Measurements from ENCODE around the gene TXLNA. TPM values are rescaled to one million over a fixed set of nuclear protein-coding genes. Genes with fewer than 3 reads are reported as not detected.

Gene TXLNA
- total RNA-seq, 1 donor from 2014 or later: 45.1 TPM

GRCh38 chr1:32220746-32221580 is 41.5 kb downstream of the TXLNA start:
- Histone ChIP-seq H3K4me1 (peaks cover 37% of the 10 kb centered on the region), H3K36me3 (peaks cover 45% of the 10 kb centered on the region), H3K27ac (peak overlapping the region; percentile 94), H3K27me3 (ENCODE audit: low read depth) (no peaks in the 10 kb centered on the region), H3K9me3 (no peaks in the 10 kb centered on the region), H3K4me3 (peak overlapping the region; percentile 92)
- no peak for DNase-seq
- no peak for TF ChIP-seq CTCF (IDR thresholded peaks at IDR 0.05)
- ATAC-seq: no peak
- intact Hi-C loops (cut with DNase I): no loop called here

GRCh38 chr1:32221581-32221979 is 42.1 kb downstream of the TXLNA start:
- peaks cover 45% of the 10 kb centered on the region for H3K36me3 ChIP-seq
- peak overlapping the region; percentile 92 for H3K4me3 ChIP-seq
- no peaks in the 10 kb centered on the region for H3K9me3 ChIP-seq
- H3K27ac ChIP-seq: peak overlapping the region; percentile 94
- ATAC-seq (no peak), DNase-seq (no peak)
- intact Hi-C loops (cut with DNase I): no loop called here
- peaks cover 32% of the 10 kb centered on the region for H3K4me1 ChIP-seq
- no peaks in the 10 kb centered on the region for H3K27me3 ChIP-seq (ENCODE audit: low read depth)
- TF ChIP-seq CTCF (IDR thresholded peaks at IDR 0.05): no peak

GRCh38 chr1:32221980-32222755 is 42.7 kb downstream of the TXLNA start, which contains the start of the genes EIF3I and TMEM234:
Gene EIF3I (plus strand): TSS chr1:32222407. CDS start chr1:32222442, 35 bp downstream.
Gene TMEM234 (minus strand): TSS chr1:32222353. CDS start chr1:32222322, 31 bp downstream.
- Histone ChIP-seq H3K4me3 (peak within 1 kb of the TSS; percentile 92), H3K36me3 (peaks cover 45% of the 10 kb centered on the region), H3K9me3 (no peaks in the 10 kb centered on the region), H3K27me3 (ENCODE audit: low read depth) (no peaks in the 10 kb centered on the region), H3K4me1 (peaks cover 32% of the 10 kb centered on the region), H3K27ac (peak within 1 kb of the TSS; percentile 94)
- peak; percentile 95 to 99 for ATAC-seq
- peak; percentile 94 for DNase-seq
- intact Hi-C loops (cut with DNase I): no loop called here
- no peak for TF ChIP-seq CTCF (IDR thresholded peaks at IDR 0.05)

- H3K36me3 ChIP-seq: peaks cover 53% of the 10 kb centered on the region
- no peak for ATAC-seq
- H3K4me3 ChIP-seq: peak overlapping the region; percentile 92
- peaks cover 32% of the 10 kb centered on the region for H3K4me1 ChIP-seq
- H3K9me3 ChIP-seq: no peaks in the 10 kb centered on the region
- H3K27me3 ChIP-seq (ENCODE audit: low read depth): no peaks in the 10 kb centered on the region
- H3K27ac ChIP-seq: peak overlapping the region; percentile 94
- TF ChIP-seq CTCF (IDR thresholded peaks at IDR 0.05): no peak
- no peak for DNase-seq
- intact Hi-C loops (cut with DNase I): no loop called here
Measured at GRCh38 chr1:32223683-32224082, 44.2 kb downstream of the TXLNA start.

- H3K4me3 ChIP-seq: no peak overlapping the region
- H3K27ac ChIP-seq: no peak overlapping the region
- H3K9me3 ChIP-seq: no peaks in the 10 kb centered on the region
- ATAC-seq (no peak), DNase-seq (no peak)
- intact Hi-C loops (cut with DNase I): no loop called here
- H3K27me3 ChIP-seq (ENCODE audit: low read depth): no peaks in the 10 kb centered on the region
- peaks cover 32% of the 10 kb centered on the region for H3K4me1 ChIP-seq
- TF ChIP-seq CTCF (IDR thresholded peaks at IDR 0.05): no peak
- peaks cover 58% of the 10 kb centered on the region for H3K36me3 ChIP-seq
Measured at GRCh38 chr1:32224285-32224684, 44.8 kb downstream of the TXLNA start.

Measured in lower lobe of right lung (tissue), 2 donors.